NCI-H1694 treated with DMSO at 0.1 percent for 48 hours (cell line): ENCODE measurements around the gene MAP2K6.

Source experiments
- DNase-seq: peaks from one replicate; lab custom pipeline; 2025; lab: John Stamatoyannopoulos, UW

Gene MAP2K6

GRCh38 chr17:69535016-69535570 lies 120.6 kb downstream of the MAP2K6 start:
- no peak for DNase-seq

GRCh38 chr17:69538795-69539194 lies 124.3 kb downstream of the MAP2K6 start:
- no peak for DNase-seq

GRCh38 chr17:69539274-69539673 lies 124.8 kb downstream of the MAP2K6 start:
- no peak for DNase-seq

GRCh38 chr17:69539781-69540319 lies 125.4 kb downstream of the MAP2K6 start:
- no peak for DNase-seq

- DNase-seq, result no peak
Observed at GRCh38 chr17:69540356-69540755, 125.9 kb downstream of the MAP2K6 start.

- no peak for DNase-seq
Observed at GRCh38 chr17:69547230-69547629, 132.7 kb downstream of the MAP2K6 start.

- DNase-seq, result no peak
Observed at GRCh38 chr17:69547947-69548346, 133.4 kb downstream of the MAP2K6 start.

- DNase-seq, result no peak
Observed at GRCh38 chr17:69551212-69552010, 136.9 kb downstream of the MAP2K6 start.

GRCh38 chr17:69552986-69553667 lies 138.6 kb downstream of the MAP2K6 start:
- DNase-seq, result no peak

- no peak for DNase-seq
Observed at GRCh38 chr17:69555056-69555455, 140.6 kb downstream of the MAP2K6 start.

GRCh38 chr17:69557339-69557738 lies 142.8 kb downstream of the MAP2K6 start:
- DNase-seq, result no peak

- no peak for DNase-seq
Observed at GRCh38 chr17:69558796-69559195, 144.3 kb downstream of the MAP2K6 start.

GRCh38 chr17:69560987-69561441 lies 146.5 kb downstream of the MAP2K6 start:
- DNase-seq, result no peak

- DNase-seq, result no peak
Observed at GRCh38 chr17:69561462-69561861, 147.0 kb downstream of the MAP2K6 start.

- DNase-seq, result no peak
Observed at GRCh38 chr17:69565447-69565846, 150.9 kb downstream of the MAP2K6 start.

GRCh38 chr17:69567130-69567529 lies 152.6 kb downstream of the MAP2K6 start:
- no peak for DNase-seq

GRCh38 chr17:69572747-69573146 lies 158.2 kb downstream of the MAP2K6 start:
- no peak for DNase-seq

- DNase-seq, result no peak
Observed at GRCh38 chr17:69573396-69573795, 158.9 kb downstream of the MAP2K6 start.

- no peak for DNase-seq
Observed at GRCh38 chr17:69574257-69575197, 160.0 kb downstream of the MAP2K6 start.

GRCh38 chr17:69575346-69575761 lies 160.9 kb downstream of the MAP2K6 start:
- DNase-seq, result no peak

- no peak for DNase-seq
Observed at GRCh38 chr17:69577098-69577497, 162.6 kb downstream of the MAP2K6 start.
